ENCODE data around the gene CTU2.

CTU2 gene

GRCh38 chr16:88737298-88738150, 31.2 kb downstream of the CTU2 start:
- Histone ChIP-seq H3K79me2 (ENCODE audit: control insufficient read depth, low read length) (peaks cover 4% of the 10 kb centered on the region; the same call in 1 of the 2 replicates), H3K9me3 (ENCODE audit: control insufficient read depth, insufficient read depth, low read length) (no peaks in the 10 kb centered on the region), H3K4me3 (ENCODE audit: low read length) (no peak overlapping the region), H3K9me2 (replicated peaks; ENCODE audit: control insufficient read depth, low read length) (no peaks in the 10 kb centered on the region), H3F3A (ENCODE audit: control insufficient read depth, insufficient read depth) (no peaks in the 10 kb centered on the region), H3K27me3 (ENCODE audit: control insufficient read depth, low read length) (no peaks in the 10 kb centered on the region), H4K20me1 (ENCODE audit: control insufficient read depth, insufficient read depth, low read depth, low read length) (peaks cover 5% of the 10 kb centered on the region; the same call in 1 of the 2 replicates), H3K4me2 (ENCODE audit: low read length) (peak overlapping the region; percentile 13; the same call in 1 of the 2 replicates), H3K36me3 (ENCODE audit: control insufficient read depth, low read length) (peaks cover 82% of the 10 kb centered on the region), H3K27ac (ENCODE audit: low read depth, low read length) (no peak overlapping the region), H3K4me1 (ENCODE audit: control insufficient read depth, low read length) (peaks cover 24% of the 10 kb centered on the region)
- TF ChIP-seq, protein P1, sequence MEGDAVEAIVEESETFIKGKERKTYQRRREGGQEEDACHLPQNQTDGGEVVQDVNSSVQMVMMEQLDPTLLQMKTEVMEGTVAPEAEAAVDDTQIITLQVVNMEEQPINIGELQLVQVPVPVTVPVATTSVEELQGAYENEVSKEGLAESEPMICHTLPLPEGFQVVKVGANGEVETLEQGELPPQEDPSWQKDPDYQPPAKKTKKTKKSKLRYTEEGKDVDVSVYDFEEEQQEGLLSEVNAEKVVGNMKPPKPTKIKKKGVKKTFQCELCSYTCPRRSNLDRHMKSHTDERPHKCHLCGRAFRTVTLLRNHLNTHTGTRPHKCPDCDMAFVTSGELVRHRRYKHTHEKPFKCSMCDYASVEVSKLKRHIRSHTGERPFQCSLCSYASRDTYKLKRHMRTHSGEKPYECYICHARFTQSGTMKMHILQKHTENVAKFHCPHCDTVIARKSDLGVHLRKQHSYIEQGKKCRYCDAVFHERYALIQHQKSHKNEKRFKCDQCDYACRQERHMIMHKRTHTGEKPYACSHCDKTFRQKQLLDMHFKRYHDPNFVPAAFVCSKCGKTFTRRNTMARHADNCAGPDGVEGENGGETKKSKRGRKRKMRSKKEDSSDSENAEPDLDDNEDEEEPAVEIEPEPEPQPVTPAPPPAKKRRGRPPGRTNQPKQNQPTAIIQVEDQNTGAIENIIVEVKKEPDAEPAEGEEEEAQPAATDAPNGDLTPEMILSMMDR (IDR thresholded peaks at IDR 0.05; ENCODE audit: low read depth, low read length, poor library complexity, severe bottlenecking), result peak; percentile 97
- no peak for TF ChIP-seq EZH2phosphoT487 (IDR thresholded peaks at IDR 0.05; ENCODE audit: borderline replicate concordance, low read length)

DNA sequence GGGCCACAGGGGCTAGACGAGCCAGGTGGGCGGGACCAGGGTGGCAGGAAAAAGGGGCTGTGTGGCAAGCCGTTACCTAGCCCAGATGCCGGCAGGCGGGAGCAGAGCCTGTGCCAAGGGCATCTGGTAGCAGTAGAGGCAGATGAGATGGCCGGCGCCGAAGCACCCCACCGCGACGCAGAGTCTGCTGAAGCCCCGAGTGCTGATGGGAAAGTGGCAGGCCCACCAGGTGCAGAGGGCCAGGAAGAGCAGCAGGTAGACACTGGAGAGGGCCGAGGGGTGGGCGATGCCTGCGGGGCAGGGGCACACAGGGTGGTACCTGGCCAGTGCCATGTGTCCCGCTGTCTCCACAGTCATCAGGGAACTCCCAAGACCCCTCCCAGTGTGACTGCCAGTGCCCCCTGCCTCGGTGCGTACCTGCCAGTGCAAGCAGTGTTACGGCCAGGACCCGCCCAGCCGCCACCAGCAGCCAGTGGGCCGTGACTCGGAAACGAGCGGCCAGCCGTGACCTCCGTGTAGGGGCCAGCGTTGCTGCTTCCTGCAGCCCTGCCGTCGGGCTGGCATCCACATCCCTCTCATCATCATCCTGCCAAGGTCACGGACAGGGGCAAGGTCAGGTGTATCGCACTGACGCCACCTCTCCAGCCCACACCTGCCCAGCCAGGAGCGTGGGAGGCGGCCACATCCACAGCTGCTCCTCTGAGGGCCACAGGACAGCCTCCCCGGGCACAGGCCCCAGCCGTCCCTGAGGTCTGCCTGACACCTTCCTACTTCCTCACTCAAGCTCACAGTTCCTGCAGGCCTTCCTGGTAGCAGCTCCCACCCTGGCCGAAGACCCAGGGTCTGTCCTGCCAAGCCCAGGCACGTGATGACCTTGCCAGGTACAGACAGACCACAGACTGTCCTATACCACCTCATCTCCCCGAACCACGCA, 32.1 kb downstream of the CTU2 start:
- Histone ChIP-seq H4K20me1 (ENCODE audit: control insufficient read depth, insufficient read depth, low read depth, low read length) (peaks cover 7% of the 10 kb centered on the region; the same call in 1 of the 2 replicates), H3K27me3 (ENCODE audit: control insufficient read depth, low read length) (no peaks in the 10 kb centered on the region), H3K27ac (ENCODE audit: low read depth, low read length) (no peak overlapping the region), H3K36me3 (ENCODE audit: control insufficient read depth, low read length) (peaks cover 81% of the 10 kb centered on the region), H3K4me3 (ENCODE audit: low read length) (no peak overlapping the region), H3K79me2 (ENCODE audit: control insufficient read depth, low read length) (peaks cover 6% of the 10 kb centered on the region), H3K9me3 (ENCODE audit: control insufficient read depth, insufficient read depth, low read length) (no peaks in the 10 kb centered on the region), H3K4me2 (ENCODE audit: low read length) (no peak overlapping the region), H3F3A (ENCODE audit: control insufficient read depth, insufficient read depth) (no peaks in the 10 kb centered on the region), H3K9me2 (replicated peaks; ENCODE audit: control insufficient read depth, low read length) (no peaks in the 10 kb centered on the region), H3K4me1 (ENCODE audit: control insufficient read depth, low read length) (peaks cover 24% of the 10 kb centered on the region)
- TF ChIP-seq, protein P1 (IDR thresholded peaks at IDR 0.05; ENCODE audit: low read depth, low read length, poor library complexity, severe bottlenecking), result no peak
- TF ChIP-seq EZH2phosphoT487 (IDR thresholded peaks at IDR 0.05; ENCODE audit: borderline replicate concordance, low read length), result no peak

- Histone ChIP-seq H3F3A (ENCODE audit: control insufficient read depth, insufficient read depth) (no peaks in the 10 kb centered on the region), H3K4me2 (ENCODE audit: low read length) (no peak overlapping the region), H3K4me3 (ENCODE audit: low read length) (no peak overlapping the region), H4K20me1 (ENCODE audit: control insufficient read depth, insufficient read depth, low read depth, low read length) (peaks cover 15% of the 10 kb centered on the region; the same call in 1 of the 2 replicates), H3K4me1 (ENCODE audit: control insufficient read depth, low read length) (peaks cover 32% of the 10 kb centered on the region), H3K79me2 (ENCODE audit: control insufficient read depth, low read length) (peaks cover 16% of the 10 kb centered on the region), H3K27me3 (ENCODE audit: control insufficient read depth, low read length) (no peaks in the 10 kb centered on the region), H3K9me3 (ENCODE audit: control insufficient read depth, insufficient read depth, low read length) (no peaks in the 10 kb centered on the region), H3K27ac (ENCODE audit: low read depth, low read length) (no peak overlapping the region), H3K9me2 (replicated peaks; ENCODE audit: control insufficient read depth, low read length) (no peaks in the 10 kb centered on the region), H3K36me3 (ENCODE audit: control insufficient read depth, low read length) (peaks cover 81% of the 10 kb centered on the region)
- TF ChIP-seq, protein P1 (IDR thresholded peaks at IDR 0.05; ENCODE audit: low read depth, low read length, poor library complexity, severe bottlenecking), result no peak
- TF ChIP-seq EZH2phosphoT487 (IDR thresholded peaks at IDR 0.05; ENCODE audit: borderline replicate concordance, low read length), result no peak
Observed at GRCh38 chr16:88739139-88739976, 33.1 kb downstream of the CTU2 start.
